ENCODE data around the gene BIRC6. TPM values are rescaled to one million over a fixed set of nuclear protein-coding genes. Genes with fewer than 3 reads are reported as not detected.

The BIRC6 gene
- polyA plus RNA-seq, 1 donor (not counting 4 experiments of a cell fraction or from before 2014, with no cell fraction given): 57.0 TPM

DNA sequence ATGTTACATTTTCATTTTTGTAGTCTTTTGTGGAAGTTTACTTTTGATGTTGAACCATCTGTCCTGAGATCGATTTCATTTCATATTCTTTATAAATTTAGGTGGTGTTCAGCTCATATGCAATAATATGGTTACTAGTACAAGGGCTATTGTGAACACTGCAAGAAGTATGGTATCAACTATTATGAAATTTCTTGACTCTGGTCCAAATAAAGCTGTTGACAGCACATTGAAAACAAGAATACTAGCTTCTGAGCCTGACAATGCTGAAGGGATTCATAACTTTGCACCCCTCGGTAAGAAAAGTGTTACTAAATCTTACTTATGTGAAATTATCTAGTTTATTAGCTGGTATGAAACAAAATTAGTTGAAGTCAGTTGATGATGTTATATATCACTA, 146.1 kb downstream of the BIRC6 start:
- TF ChIP-seq EZH2 (IDR thresholded peaks at IDR 0.05; ENCODE audit: low read length): no peak
- TF ChIP-seq, protein P1, sequence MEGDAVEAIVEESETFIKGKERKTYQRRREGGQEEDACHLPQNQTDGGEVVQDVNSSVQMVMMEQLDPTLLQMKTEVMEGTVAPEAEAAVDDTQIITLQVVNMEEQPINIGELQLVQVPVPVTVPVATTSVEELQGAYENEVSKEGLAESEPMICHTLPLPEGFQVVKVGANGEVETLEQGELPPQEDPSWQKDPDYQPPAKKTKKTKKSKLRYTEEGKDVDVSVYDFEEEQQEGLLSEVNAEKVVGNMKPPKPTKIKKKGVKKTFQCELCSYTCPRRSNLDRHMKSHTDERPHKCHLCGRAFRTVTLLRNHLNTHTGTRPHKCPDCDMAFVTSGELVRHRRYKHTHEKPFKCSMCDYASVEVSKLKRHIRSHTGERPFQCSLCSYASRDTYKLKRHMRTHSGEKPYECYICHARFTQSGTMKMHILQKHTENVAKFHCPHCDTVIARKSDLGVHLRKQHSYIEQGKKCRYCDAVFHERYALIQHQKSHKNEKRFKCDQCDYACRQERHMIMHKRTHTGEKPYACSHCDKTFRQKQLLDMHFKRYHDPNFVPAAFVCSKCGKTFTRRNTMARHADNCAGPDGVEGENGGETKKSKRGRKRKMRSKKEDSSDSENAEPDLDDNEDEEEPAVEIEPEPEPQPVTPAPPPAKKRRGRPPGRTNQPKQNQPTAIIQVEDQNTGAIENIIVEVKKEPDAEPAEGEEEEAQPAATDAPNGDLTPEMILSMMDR (optimal IDR thresholded peaks at IDR 0.05 in 1 of 3, IDR thresholded peaks at IDR 0.05 in 1 of 3, conservative IDR thresholded peaks at IDR 0.05 in 1 of 3; ENCODE audit: extremely low read depth in 1 of 3, insufficient read depth in 2 of 3, low read length in 3 of 3): no peak
- no peak for DNase-seq (ENCODE audit: low read depth, low spot score)
- no peaks in the 10 kb centered on the region for H3K9me3 ChIP-seq (ENCODE audit: control insufficient read depth, low read depth, low read length)
- H3K9me1 ChIP-seq (ENCODE audit: control insufficient read depth, extremely low read depth, insufficient read depth, low read length): no peaks in the 10 kb centered on the region
- no peaks in the 10 kb centered on the region for H3K79me2 ChIP-seq (ENCODE audit: control insufficient read depth, insufficient read depth, low read length)
- H3K4me3 ChIP-seq (ENCODE audit: control insufficient read depth in 2 of 3, extremely low read depth in 1 of 3, insufficient read depth in 2 of 3, low read depth in 1 of 3, low read length in 3 of 3): no peak overlapping the region
- H3K27ac ChIP-seq (ENCODE audit: control insufficient read depth, insufficient read depth, low read length): no peak overlapping the region
- FAIRE-seq: no peak
- H3K36me3 ChIP-seq (ENCODE audit: control insufficient read depth in 2 of 2, extremely low read depth in 1 of 2, insufficient read depth in 2 of 2, low read length in 2 of 2): peaks cover 3 to 16% of the 10 kb centered on the region in 2 experiments
- H2AFZ ChIP-seq (ENCODE audit: control insufficient read depth, low read length): no peak overlapping the region
- H3K9ac ChIP-seq (ENCODE audit: control insufficient read depth, extremely low read depth, insufficient read depth, low read length): no peak overlapping the region
- no peaks in the 10 kb centered on the region for H3K27me3 ChIP-seq (ENCODE audit: control insufficient read depth, extremely low read depth, insufficient read depth, low read length)
- no peaks in the 10 kb centered on the region for H4K20me1 ChIP-seq (ENCODE audit: control insufficient read depth, extremely low read depth, insufficient read depth, low read length)
- dilution Hi-C loops (cut with MboI; ENCODE audit: extremely low pct_ligation_motif_present, low sequenced_read_pairs): no loop called here
- no peaks in the 10 kb centered on the region for H3K4me1 ChIP-seq (ENCODE audit: control insufficient read depth, extremely low read depth, insufficient read depth, low read length)
- no peak overlapping the region for H3K4me2 ChIP-seq (ENCODE audit: control insufficient read depth, extremely low read depth, insufficient read depth, low read depth, low read length)

DNA sequence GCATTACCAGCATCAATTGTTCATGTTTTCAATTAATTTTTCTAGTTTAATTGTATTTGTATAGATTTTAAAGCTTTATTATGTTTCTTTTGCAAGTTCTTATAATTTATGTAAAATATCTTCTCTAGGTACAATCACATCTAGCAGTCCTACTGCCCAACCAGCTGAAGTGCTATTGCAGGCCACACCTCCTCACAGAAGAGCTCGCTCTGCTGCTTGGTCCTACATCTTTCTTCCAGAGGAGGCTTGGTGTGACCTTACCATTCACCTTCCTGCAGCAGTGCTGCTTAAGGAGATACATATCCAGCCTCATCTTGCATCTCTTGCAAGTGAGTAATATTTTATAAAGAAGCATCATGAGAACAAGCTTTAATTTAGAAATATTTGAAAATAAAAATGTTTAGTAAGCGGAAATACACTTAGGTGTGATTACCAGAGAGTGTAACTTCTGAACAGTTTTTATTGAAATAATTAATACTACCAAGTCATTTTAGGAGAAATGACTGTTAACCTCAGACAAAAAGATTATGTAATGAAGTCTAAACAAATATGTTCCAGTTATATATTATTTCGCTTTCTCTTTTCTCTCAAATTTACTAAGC, 148.2 kb downstream of the BIRC6 start:
- H3K4me1 ChIP-seq (ENCODE audit: control insufficient read depth, extremely low read depth, insufficient read depth, low read length): no peaks in the 10 kb centered on the region
- H2AFZ ChIP-seq (ENCODE audit: control insufficient read depth, low read length): no peak overlapping the region
- no peaks in the 10 kb centered on the region for H3K27me3 ChIP-seq (ENCODE audit: control insufficient read depth, extremely low read depth, insufficient read depth, low read length)
- no peaks in the 10 kb centered on the region for H3K9me1 ChIP-seq (ENCODE audit: control insufficient read depth, extremely low read depth, insufficient read depth, low read length)
- no peak overlapping the region for H3K9ac ChIP-seq (ENCODE audit: control insufficient read depth, extremely low read depth, insufficient read depth, low read length)
- dilution Hi-C loops (cut with MboI; ENCODE audit: extremely low pct_ligation_motif_present, low sequenced_read_pairs): no loop called here
- DNase-seq (ENCODE audit: low read depth, low spot score) (no peak), FAIRE-seq (no peak)
- no peak for TF ChIP-seq EZH2 (IDR thresholded peaks at IDR 0.05; ENCODE audit: low read length)
- TF ChIP-seq, protein P1 (optimal IDR thresholded peaks at IDR 0.05 in 1 of 3, IDR thresholded peaks at IDR 0.05 in 1 of 3, conservative IDR thresholded peaks at IDR 0.05 in 1 of 3; ENCODE audit: extremely low read depth in 1 of 3, insufficient read depth in 2 of 3, low read length in 3 of 3): no peak
- no peak overlapping the region for H3K27ac ChIP-seq (ENCODE audit: control insufficient read depth, insufficient read depth, low read length)
- H4K20me1 ChIP-seq (ENCODE audit: control insufficient read depth, extremely low read depth, insufficient read depth, low read length): no peaks in the 10 kb centered on the region
- H3K4me3 ChIP-seq (ENCODE audit: control insufficient read depth in 2 of 3, extremely low read depth in 1 of 3, insufficient read depth in 2 of 3, low read depth in 1 of 3, low read length in 3 of 3): no peak overlapping the region
- H3K36me3 ChIP-seq (ENCODE audit: control insufficient read depth in 2 of 2, extremely low read depth in 1 of 2, insufficient read depth in 2 of 2, low read length in 2 of 2): peaks cover 10% of the 10 kb centered on the region in 2 experiments
- no peaks in the 10 kb centered on the region for H3K79me2 ChIP-seq (ENCODE audit: control insufficient read depth, insufficient read depth, low read length)
- no peaks in the 10 kb centered on the region for H3K9me3 ChIP-seq (ENCODE audit: control insufficient read depth, low read depth, low read length)
- H3K4me2 ChIP-seq (ENCODE audit: control insufficient read depth, extremely low read depth, insufficient read depth, low read depth, low read length): no peak overlapping the region
